AG04449 (cell line): ENCODE data around the gene OR7D4.
"Not testable (repeated sequence)": the region's sequence is repeated elsewhere in the genome, so short reads cannot be mapped to it uniquely, and the experiment has no call there.

Experiments
- CTCF ChIA-PET: fragments of 350-600 bp; formaldehyde crosslinking; extraction: SDS; loops from one replicate; lab custom pipeline; 2021; ENCODE audit warnings: antibody characterized with exemption; lab: Yijun Ruan, JAX
- POLR2A ChIA-PET: fragments of 400-600, 350-600 bp; formaldehyde crosslinking; extraction: SDS; loops from one replicate; lab custom pipeline; 2020; ENCODE audit warnings: antibody characterized with exemption, inconsistent platforms; lab: Yijun Ruan, JAX
- DNase-seq: peaks from one replicate; pipeline ENCODE4 v3.0.0-alpha.2; 2010; ENCODE audit warnings: low read depth, low spot score
- H3K4me3 ChIP-seq: 2 replicates; pipeline ENCODE4 v1.5.1; 2011; ENCODE audit warnings: low read depth, mild to moderate bottlenecking, control low read depth, low read length
- TF ChIP-seq, protein P1 (sequence below): IDR thresholded peaks from one replicate; pipeline ENCODE4 v1.5.1; 2011; ENCODE audit warnings: mild to moderate bottlenecking, moderate library complexity, low read length, control low read depth, inconsistent platforms; ENCODE audit not compliant: insufficient read depth; ENCODE audit errors: missing control alignments

Gene OR7D4

DNA sequence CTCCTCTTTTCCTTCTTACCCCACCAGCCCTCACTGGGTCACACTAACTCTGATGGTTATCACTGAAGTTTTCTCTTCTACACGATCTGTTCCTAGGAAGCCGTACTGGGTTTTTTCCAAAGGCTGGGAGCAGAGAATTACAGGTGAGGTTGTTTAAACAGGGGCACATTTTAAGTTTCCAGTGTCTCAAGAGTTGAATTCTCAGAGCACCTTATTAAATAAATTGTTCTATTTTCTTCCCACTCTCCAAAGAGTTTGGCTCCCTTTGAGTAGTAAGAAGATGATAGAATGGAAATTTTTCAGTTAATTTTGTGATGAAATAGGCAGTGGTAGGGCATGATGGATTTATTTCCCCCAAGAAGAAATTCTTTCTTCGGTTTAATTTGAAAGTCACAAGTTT is at the start of gene OR7D4:
Gene OR7D4 (minus strand): TSS at position 101 of the 400 bp plus-strand sequence. CDS start 4,752 bp downstream, outside the sequence.
- CTCF ChIA-PET = no interaction called here
- POLR2A ChIA-PET = no interaction called here
- no peak within 1 kb of the TSS for H3K4me3 ChIP-seq
- DNase-seq = no peak
- TF ChIP-seq, protein P1, sequence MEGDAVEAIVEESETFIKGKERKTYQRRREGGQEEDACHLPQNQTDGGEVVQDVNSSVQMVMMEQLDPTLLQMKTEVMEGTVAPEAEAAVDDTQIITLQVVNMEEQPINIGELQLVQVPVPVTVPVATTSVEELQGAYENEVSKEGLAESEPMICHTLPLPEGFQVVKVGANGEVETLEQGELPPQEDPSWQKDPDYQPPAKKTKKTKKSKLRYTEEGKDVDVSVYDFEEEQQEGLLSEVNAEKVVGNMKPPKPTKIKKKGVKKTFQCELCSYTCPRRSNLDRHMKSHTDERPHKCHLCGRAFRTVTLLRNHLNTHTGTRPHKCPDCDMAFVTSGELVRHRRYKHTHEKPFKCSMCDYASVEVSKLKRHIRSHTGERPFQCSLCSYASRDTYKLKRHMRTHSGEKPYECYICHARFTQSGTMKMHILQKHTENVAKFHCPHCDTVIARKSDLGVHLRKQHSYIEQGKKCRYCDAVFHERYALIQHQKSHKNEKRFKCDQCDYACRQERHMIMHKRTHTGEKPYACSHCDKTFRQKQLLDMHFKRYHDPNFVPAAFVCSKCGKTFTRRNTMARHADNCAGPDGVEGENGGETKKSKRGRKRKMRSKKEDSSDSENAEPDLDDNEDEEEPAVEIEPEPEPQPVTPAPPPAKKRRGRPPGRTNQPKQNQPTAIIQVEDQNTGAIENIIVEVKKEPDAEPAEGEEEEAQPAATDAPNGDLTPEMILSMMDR = no peak

DNA sequence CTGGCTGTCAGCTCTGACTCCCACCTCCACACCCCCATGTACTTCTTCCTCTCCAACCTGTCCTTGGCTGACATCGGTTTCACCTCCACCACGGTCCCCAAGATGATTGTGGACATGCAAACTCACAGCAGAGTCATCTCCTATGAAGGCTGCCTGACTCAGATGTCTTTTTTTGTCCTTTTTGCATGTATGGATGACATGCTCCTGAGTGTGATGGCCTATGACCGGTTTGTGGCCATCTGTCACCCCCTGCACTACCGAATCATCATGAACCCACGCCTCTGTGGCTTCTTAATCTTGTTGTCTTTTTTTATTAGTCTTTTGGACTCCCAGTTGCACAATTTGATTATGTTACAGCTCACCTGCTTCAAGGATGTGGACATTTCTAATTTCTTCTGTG is 31.8 kb upstream of the OR7D4 start:
- DNase-seq = no peak
- ChIA-PET POLR2A (no interaction called here), CTCF (no interaction called here)
- TF ChIP-seq, protein P1 = no peak
- no peak overlapping the region for H3K4me3 ChIP-seq

DNA sequence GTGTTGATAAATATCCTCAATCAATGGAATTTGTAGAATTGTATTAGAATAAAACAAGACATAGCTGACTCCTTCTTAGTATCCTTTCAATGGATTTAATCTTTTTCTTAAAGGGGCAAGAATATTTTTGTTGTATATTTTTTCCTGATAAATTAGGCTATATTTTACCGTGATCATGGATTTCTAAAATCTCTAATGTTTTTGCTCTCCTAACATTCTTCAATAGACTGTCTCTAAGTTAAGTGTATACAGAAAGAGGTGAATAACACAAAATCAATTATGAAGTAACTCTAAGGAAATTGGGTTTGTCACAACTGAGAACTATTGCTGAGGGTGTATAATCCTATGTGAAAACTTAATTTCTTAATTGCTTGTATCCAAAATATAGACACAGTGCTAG is 31.2 kb upstream of the OR7D4 start, which contains the start of gene OR7E24:
Gene OR7E24 (plus strand): TSS at position 301 of the 400 bp plus-strand sequence. CDS start 114 bp downstream, outside the sequence.
- TF ChIP-seq, protein P1 = no peak
- H3K4me3 ChIP-seq = no peak within 1 kb of the TSS
- DNase-seq = no peak
- ChIA-PET CTCF (no interaction called here), POLR2A (no interaction called here)

DNA sequence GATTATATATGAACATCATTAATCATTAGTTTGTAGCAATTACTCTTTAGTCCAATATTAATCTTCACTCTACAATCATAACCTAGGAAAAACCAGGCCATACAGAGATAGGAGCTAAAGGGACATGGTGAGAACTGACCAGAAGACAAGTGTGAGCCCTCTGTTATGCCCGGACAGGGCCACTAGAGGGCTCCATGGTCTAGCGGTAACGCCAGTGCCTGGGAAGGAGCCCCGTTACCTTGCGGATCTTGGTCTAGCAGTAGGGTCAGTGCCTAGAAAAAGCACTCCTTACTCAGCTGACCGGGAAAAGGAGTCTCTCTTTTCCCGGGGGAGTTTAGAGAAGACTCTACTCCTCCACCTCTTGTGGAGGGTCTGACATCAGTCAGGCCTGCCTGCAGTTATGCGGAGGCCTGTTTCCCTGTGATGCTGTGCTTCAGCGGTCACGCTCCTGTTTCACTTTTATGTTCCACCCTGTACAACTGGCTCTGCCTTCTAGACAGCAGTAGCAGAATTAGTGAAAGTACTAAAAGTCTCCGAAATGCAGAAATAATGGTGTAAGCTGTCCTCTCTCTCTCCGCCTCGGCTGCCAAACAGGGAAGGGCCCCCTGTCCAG is 13.8 kb downstream of the OR7D4 start:
- H3K4me3 ChIP-seq = peak overlapping the region; percentile 40
- ChIA-PET CTCF (interaction anchor here (0.6 to 2.4 kb wide), 24 partner anchors 10 to 626 kb away, joined by 3 to 14 read pairs (median 4); partner anchors contain the start of genes OR7D2, ZNF121 and ZNF266), POLR2A (no interaction called here)
- no peak for DNase-seq
- TF ChIP-seq, protein P1 = peak; percentile 83

DNA sequence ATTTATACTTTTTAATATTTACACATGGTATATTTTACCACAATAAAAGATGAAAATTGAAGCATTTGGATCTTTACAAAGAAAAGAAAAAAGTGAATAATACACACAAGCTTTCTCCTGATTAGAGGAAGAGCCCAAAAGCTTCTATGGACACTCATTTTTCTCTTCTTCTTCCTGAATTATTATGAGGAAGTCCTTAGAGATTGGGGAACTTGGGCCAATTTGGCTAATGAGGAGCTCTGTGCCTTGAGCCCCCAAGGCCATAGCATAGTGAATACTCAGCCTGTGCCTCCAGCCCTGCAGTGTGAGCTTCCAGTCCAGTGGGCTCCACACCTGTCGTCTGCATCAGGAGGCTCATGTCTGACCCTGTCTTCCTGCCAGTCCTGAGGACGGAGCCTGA is 21.3 kb downstream of the OR7D4 start:
- CTCF ChIA-PET = not testable (repeated sequence)

DNA sequence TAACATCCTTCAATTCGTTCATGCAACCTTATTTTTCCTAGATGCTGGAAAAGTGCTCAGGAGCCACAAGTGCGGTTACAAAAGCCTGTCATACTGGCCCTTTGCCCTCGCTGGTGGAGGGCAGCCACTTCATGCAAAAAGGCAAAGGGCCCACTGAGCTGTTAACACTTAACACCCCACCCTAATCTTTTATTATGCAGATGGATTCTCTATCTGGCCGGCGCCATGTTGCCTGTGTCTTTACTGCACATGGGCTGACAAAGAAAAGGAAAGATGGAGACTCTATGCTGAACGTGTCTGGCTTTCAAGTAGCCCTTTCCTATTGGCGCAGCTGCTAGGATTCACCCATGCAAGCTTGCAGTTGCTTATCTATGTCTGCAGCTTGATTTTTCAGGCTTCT is 29.9 kb downstream of the OR7D4 start:
- POLR2A ChIA-PET = no interaction called here
- CTCF ChIA-PET = interaction anchor here (1.2 kb wide), 1 partner anchor 16 kb away, joined by 3 read pairs; no protein-coding TSS in a partner anchor
- DNase-seq = no peak
- H3K4me3 ChIP-seq = no peak overlapping the region
- TF ChIP-seq, protein P1 = no peak

More for the DNA sequence above, 21.3 kb downstream of the OR7D4 start:
- H3K4me3 ChIP-seq, POLR2A ChIA-PET, DNase-seq: not testable (repeated sequence)
